Activated CD8-positive, alpha-beta memory T cell treated with anti-CD3 and anti-CD28 coated beads, Interleukin-2, amount 50 U/mL, for 24 hours (primary cell): Measurements from ENCODE around the gene NHS.

ENCODE experiments used
- DNase-seq: peaks from one replicate; pipeline ENCODE4 v3.0.0-alpha.2; 2020; ENCODE audit errors: extremely low read depth

NHS gene

GRCh38 chrX:17448188-17448587, 73.2 kb downstream of the NHS start:
- no peak for DNase-seq

GRCh38 chrX:17449866-17450265, 74.9 kb downstream of the NHS start:
- no peak for DNase-seq

- no peak for DNase-seq
Observed at GRCh38 chrX:17453788-17454187, 78.8 kb downstream of the NHS start.

- no peak for DNase-seq
Observed at GRCh38 chrX:17456526-17456925, 81.5 kb downstream of the NHS start.

- no peak for DNase-seq
Observed at GRCh38 chrX:17459008-17459611, 84.1 kb downstream of the NHS start.

- DNase-seq: no peak
Observed at GRCh38 chrX:17459661-17460060, 84.7 kb downstream of the NHS start.

GRCh38 chrX:17462881-17463280, 87.9 kb downstream of the NHS start:
- no peak for DNase-seq

GRCh38 chrX:17464194-17464593, 89.2 kb downstream of the NHS start:
- no peak for DNase-seq

- DNase-seq: no peak
Observed at GRCh38 chrX:17465201-17465600, 90.2 kb downstream of the NHS start.

GRCh38 chrX:17465802-17466201, 90.8 kb downstream of the NHS start:
- no peak for DNase-seq

GRCh38 chrX:17470136-17470535, 95.1 kb downstream of the NHS start:
- DNase-seq: no peak

- DNase-seq: no peak
Observed at GRCh38 chrX:17471121-17471520, 96.1 kb downstream of the NHS start.

GRCh38 chrX:17471861-17472260, 96.9 kb downstream of the NHS start:
- DNase-seq: no peak

- no peak for DNase-seq
Observed at GRCh38 chrX:17472424-17472823, 97.4 kb downstream of the NHS start.

- DNase-seq: no peak
Observed at GRCh38 chrX:17473021-17473420, 98.0 kb downstream of the NHS start.

- DNase-seq: no peak
Observed at GRCh38 chrX:17474892-17475291, 99.9 kb downstream of the NHS start.

- no peak for DNase-seq
Observed at GRCh38 chrX:17475449-17476217, 100.6 kb downstream of the NHS start.

- DNase-seq: no peak
Observed at GRCh38 chrX:17476411-17476810, 101.4 kb downstream of the NHS start.

GRCh38 chrX:17481086-17481485, 106.1 kb downstream of the NHS start:
- no peak for DNase-seq

- no peak for DNase-seq
Observed at GRCh38 chrX:17484592-17484991, 109.6 kb downstream of the NHS start.

- DNase-seq: no peak
Observed at GRCh38 chrX:17485391-17485790, 110.4 kb downstream of the NHS start.

- DNase-seq: no peak
Observed at GRCh38 chrX:17488036-17488435, 113.0 kb downstream of the NHS start.

GRCh38 chrX:17494216-17494615, 119.2 kb downstream of the NHS start:
- DNase-seq: no peak

- DNase-seq: no peak
Observed at GRCh38 chrX:17495052-17495451, 120.1 kb downstream of the NHS start.
